Measurements from ENCODE around the gene VAV1.

- TF ChIP-seq EZH2 (IDR thresholded peaks at IDR 0.05; ENCODE audit: low read length, unreplicated experiment), result no peak
- TF ChIP-seq, protein P1, sequence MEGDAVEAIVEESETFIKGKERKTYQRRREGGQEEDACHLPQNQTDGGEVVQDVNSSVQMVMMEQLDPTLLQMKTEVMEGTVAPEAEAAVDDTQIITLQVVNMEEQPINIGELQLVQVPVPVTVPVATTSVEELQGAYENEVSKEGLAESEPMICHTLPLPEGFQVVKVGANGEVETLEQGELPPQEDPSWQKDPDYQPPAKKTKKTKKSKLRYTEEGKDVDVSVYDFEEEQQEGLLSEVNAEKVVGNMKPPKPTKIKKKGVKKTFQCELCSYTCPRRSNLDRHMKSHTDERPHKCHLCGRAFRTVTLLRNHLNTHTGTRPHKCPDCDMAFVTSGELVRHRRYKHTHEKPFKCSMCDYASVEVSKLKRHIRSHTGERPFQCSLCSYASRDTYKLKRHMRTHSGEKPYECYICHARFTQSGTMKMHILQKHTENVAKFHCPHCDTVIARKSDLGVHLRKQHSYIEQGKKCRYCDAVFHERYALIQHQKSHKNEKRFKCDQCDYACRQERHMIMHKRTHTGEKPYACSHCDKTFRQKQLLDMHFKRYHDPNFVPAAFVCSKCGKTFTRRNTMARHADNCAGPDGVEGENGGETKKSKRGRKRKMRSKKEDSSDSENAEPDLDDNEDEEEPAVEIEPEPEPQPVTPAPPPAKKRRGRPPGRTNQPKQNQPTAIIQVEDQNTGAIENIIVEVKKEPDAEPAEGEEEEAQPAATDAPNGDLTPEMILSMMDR (conservative IDR thresholded peaks at IDR 0.05; ENCODE audit: low read depth, low read length), result no peak
- TF ChIP-seq EZH2phosphoT487 (IDR thresholded peaks at IDR 0.05; ENCODE audit: borderline replicate concordance, low read length), result no peak
Measured at GRCh38 chr19:6849876-6850275, 77.4 kb downstream of the VAV1 start.
